Measurements from ENCODE around the gene SIX6. TPM values are rescaled to one million over a fixed set of nuclear protein-coding genes. Genes with fewer than 3 reads are reported as not detected.

Gene SIX6
- total RNA-seq, 1 donor from 2014 or later: not detected

- no peak for DNase-seq
Observed at GRCh38 chr14:60514378-60514740, 5.4 kb downstream of the SIX6 start.

- DNase-seq: peak; percentile 53
Observed at GRCh38 chr14:60514741-60515491, 6.0 kb downstream of the SIX6 start.

DNA sequence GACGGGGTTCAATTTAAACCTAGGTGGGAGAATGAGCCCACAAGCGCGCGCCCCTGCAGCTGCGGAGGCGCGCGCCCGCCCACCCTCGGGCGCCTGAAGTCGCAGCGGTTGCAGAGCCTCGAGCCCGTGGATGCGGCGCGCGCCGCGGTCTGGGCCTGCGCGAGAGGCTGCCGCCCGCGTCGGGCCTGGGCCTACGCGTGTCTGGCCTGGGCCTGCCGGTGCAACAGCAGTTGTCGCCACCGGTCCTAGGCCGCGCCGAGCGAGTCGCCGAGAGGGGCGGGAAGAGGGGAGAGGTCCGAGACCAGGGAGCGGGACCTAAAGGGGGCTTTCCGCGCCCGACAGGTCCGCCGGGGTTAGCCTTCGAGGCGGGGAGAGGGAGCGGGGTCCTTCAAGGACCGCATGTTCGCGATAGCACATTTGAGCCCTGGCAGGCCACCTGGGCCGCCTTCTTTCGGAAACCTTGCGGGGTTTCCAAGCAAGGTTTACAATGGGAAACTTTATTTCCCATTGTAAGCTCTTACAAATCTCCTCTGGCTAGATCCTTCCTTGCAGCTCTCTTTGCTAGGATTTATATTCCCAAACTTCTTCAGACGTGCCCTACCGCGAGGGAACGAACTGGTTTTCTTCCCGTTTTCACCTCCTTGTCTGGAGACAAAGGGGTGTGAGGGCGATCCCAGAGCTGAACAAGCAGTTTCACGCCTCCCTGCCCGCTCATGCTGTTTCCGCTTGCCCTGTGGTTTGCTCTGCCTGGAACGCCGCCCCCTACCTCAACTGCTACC lies 6.8 kb downstream of the SIX6 start:
- DNase-seq: peak; percentile 52

GRCh38 chr14:60532442-60532841 lies 23.5 kb downstream of the SIX6 start:
- DNase-seq: no peak

DNA sequence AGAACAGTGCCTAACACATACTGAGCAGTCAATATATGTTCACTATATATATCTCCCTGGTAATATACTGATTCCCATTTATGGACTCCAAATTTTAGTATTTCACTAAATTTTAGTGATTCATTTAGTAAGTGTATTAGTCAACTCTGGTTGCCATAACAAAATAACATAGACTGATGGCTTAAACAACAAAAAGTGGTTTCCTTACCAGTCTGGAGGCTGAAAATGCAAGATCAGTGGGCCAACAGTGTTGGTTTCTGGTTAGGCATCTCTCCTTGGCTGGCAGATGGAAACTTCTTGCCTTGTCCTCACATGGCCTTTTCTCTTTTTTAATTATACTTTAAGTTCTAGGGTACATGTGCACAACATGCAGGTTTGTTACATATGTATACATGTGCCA lies 28.7 kb downstream of the SIX6 start:
- no peak for DNase-seq

DNA sequence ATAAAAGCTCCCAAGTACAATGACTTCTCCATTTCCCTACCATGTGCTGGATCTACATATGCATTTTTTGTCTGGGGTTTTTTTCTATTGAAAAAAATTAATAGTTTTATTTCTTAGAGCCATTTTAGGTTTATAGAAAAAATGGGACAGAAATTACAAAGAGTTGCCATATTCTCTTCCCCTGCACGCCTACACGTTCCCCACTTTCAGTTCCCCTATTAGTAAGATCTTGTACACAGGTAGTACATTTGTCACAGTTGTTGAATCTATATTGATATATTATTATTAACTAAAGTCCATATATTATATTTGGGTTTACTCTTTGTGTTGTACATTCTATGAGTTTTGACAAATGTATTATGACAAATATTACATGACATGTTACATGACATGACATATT lies 35.7 kb downstream of the SIX6 start:
- no peak for DNase-seq

DNA sequence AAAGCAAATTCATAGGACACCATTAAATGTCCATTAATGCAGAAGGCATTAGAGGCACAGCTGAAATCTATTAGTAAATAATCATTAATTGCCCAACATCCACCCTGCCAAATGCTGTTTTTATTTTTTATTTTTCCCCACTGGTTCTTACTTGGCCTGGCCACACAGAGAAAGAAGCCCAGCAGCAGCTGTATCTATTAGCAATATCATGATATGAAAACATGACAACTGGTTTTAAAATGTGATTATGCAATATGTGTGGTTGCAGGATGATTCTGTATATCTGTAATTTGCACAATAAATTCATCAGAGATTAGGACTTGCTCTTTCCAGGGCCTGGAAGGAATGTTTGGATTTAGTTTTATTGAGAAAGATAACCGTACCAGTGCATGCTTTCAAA lies 44.9 kb downstream of the SIX6 start:
- no peak for DNase-seq

GRCh38 chr14:60561845-60562746 lies 53.1 kb downstream of the SIX6 start:
- peak; percentile 85 for DNase-seq

Small RNA genes within 50 kb of the gene (small RNA-seq; reads per million reads assigned to genes)
- gene AL049874.4 (ENCODE audit: low replicate concordance): not detected

Other genes with a start within 250 kb of the SIX6 start
- 1.6 TPM for gene C14orf39, start 23.1 kb upstream of the SIX6 start, total RNA-seq
- 42.4 TPM for gene SIX1, start 140.3 kb downstream of the SIX6 start, total RNA-seq
- 30.6 TPM for gene SIX4, start 215.2 kb downstream of the SIX6 start, total RNA-seq
- 90.4 TPM for gene MNAT1, start 225.6 kb downstream of the SIX6 start, total RNA-seq